GM20000 (cell line): Measurements from ENCODE around the gene PAPPA.

Experiments
- DNase-seq: peaks from one replicate; pipeline ENCODE4 v3.0.0; 2012; ENCODE audit warnings: low spot score
- TF ChIP-seq, protein P1 (sequence below): IDR thresholded peaks from 2 replicates; pipeline ENCODE4 v1.5.1; 2012; ENCODE audit warnings: mild to moderate bottlenecking, control low read depth; ENCODE audit errors: extremely low read depth, missing control alignments

Gene PAPPA

DNA sequence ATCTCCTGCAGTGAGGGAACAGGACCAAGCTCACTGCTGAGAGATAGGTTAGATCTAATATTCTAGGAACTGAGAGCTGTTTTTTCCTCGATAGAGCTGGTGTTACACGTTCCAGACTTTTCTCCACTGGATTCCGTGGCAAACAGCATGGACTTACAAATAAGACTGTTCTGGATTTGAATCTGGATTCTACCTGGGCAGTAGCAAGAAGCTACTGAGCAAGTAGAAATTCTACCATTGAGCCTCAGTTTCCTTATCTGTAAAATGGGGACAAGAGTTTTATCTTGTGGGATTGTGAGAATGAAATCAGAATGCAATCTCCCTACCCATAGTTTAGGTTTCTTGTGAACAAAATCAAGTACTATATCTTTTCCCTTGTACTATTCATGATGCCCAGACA, 294.8 kb downstream of the PAPPA start:
- DNase-seq = no peak

GRCh38 chr9:116449949-116450348, 296.4 kb downstream of the PAPPA start:
- TF ChIP-seq, protein P1, sequence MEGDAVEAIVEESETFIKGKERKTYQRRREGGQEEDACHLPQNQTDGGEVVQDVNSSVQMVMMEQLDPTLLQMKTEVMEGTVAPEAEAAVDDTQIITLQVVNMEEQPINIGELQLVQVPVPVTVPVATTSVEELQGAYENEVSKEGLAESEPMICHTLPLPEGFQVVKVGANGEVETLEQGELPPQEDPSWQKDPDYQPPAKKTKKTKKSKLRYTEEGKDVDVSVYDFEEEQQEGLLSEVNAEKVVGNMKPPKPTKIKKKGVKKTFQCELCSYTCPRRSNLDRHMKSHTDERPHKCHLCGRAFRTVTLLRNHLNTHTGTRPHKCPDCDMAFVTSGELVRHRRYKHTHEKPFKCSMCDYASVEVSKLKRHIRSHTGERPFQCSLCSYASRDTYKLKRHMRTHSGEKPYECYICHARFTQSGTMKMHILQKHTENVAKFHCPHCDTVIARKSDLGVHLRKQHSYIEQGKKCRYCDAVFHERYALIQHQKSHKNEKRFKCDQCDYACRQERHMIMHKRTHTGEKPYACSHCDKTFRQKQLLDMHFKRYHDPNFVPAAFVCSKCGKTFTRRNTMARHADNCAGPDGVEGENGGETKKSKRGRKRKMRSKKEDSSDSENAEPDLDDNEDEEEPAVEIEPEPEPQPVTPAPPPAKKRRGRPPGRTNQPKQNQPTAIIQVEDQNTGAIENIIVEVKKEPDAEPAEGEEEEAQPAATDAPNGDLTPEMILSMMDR = no peak
- no peak for DNase-seq

More for the DNA sequence above, 294.8 kb downstream of the PAPPA start:
- TF ChIP-seq, protein P1 = no peak

GRCh38 chr9:116450378-116451139, 297.0 kb downstream of the PAPPA start:
- TF ChIP-seq, protein P1 = no peak
- peak; percentile 27 for DNase-seq

DNA sequence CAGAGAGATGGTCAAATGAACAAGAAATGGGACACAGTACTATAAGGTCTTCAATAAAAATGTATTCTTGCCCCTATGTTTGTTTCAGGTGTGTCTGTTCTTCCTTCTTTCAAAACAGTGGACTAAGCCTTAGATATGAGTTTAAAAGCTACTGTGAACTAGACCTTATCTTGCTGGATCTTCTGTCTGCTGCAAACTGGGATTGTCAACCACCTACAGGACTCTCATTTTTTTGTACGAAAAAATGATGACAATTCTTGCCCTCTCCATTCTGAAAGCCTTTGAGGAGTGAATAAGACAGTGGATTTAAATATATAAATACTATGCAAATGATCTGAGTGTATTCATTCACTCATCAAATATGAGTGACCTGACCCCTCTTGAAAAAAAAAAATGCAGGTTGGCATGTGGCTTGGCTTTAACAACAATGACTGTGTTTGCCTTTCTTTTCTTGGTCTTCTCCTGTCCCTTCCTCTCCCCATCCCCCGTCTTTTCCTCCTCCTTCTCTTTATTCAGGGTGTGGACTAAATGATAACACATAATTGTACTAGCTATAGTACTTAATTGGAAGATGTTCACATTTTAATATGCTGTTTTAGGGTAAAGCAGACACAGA, 298.0 kb downstream of the PAPPA start:
- DNase-seq = no peak

More for the DNA sequence above, 298.0 kb downstream of the PAPPA start:
- TF ChIP-seq, protein P1 = no peak
